SK-N-SH (cell line): Measurements from ENCODE around the gene TBC1D2B.

ENCODE experiments used
- CTCF ChIP-seq: fragments of 200-600 bp; sonication (generic); IDR thresholded peaks from 2 replicates; pipeline ENCODE4 v1.6.1; 2017; ENCODE audit warnings: antibody characterized with exemption, mild to moderate bottlenecking, moderate library complexity
- EZH2phosphoT487 ChIP-seq: fragments of 200-600 bp; sonication (generic); IDR thresholded peaks from 2 replicates; pipeline ENCODE4 v1.6.1; 2017; ENCODE audit warnings: low read depth, mixed run types, mild to moderate bottlenecking, antibody characterized with exemption, moderate library complexity, borderline replicate concordance
- PBX3 ChIP-seq: IDR thresholded peaks from 2 replicates; pipeline ENCODE4; 2012
- RFX5 ChIP-seq: IDR thresholded peaks from 2 replicates; pipeline ENCODE4 v1.6.1; 2012; ENCODE audit warnings: mild to moderate bottlenecking, improper control_type of control experiment, low read length

GRCh38 chr15:78056714-78057269, 20.7 kb downstream of the TBC1D2B start:
- TF ChIP-seq CTCF (no peak), EZH2phosphoT487 (no peak), PBX3 (peak; percentile 25; the same call in 1 of the 2 replicates), RFX5 (no peak)
